Left lung (tissue), 14 donors: Measurements from ENCODE around the gene KRTAP20-1. TPM values are rescaled to one million over a fixed set of nuclear protein-coding genes. Genes with fewer than 3 reads are reported as not detected.

Source experiments
- ATAC-seq: fragments of 200-7000 bp; cut with Tn5 transposase; one replicate; pipeline ENCODE4 v1.9.1; 2020; ENCODE audit warnings: moderate library complexity
- DNase-seq, 4 donors: peaks; one replicate each; pipeline ENCODE4 v3.0.0-alpha.2; 2013 to 2020
- H3K27ac ChIP-seq, 2 donors: fragments of 200-600 bp; sonication (generic) in 1 of 2; one replicate each; pipeline versions ENCODE4 v1.5.0 to v1.8.0; 2020 to 2021
- H3K27me3 ChIP-seq, 2 donors: fragments of 200-600 bp; sonication (generic) in 1 of 2; one replicate each; pipeline versions ENCODE4 v1.5.0 to v1.8.0; 2020 to 2021
- H3K36me3 ChIP-seq, 2 donors: fragments of 200-600 bp; sonication (generic) in 1 of 2; one replicate each; pipeline versions ENCODE4 v1.5.0 to v1.8.0; 2020 to 2021
- H3K4me1 ChIP-seq, 2 donors: fragments of 200-600 bp; one replicate each; pipeline ENCODE4 v1.8.0; 2021
- H3K4me3 ChIP-seq, 2 donors: fragments of 200-600 bp; sonication (generic) in 1 of 2; one replicate each; pipeline versions ENCODE4 v1.5.0 to v1.8.0; 2020 to 2021; ENCODE audit warnings: mild to moderate bottlenecking in 1 of 2
- H3K9me3 ChIP-seq, 2 donors: fragments of 200-600 bp; sonication (generic) in 1 of 2; one replicate each; pipeline versions ENCODE4 v1.5.0 to v1.8.0; 2020 to 2021
- intact Hi-C, 2 donors: fragments of 100-400 bp; cut with DNase I; formaldehyde crosslinking; loops; one replicate each; pipeline versions ENCODE4 v1.11.2 to v1.14.2; 2022
- long read RNA-seq, 12 donors: library from polyadenylated mRNA in 2 of 12; unstranded in 2 of 12; transcript quantifications; one replicate each; pipeline ENCODE4 v2.0.0 and lab custom pipeline, GENCODE V29; 2019 to 2026
- polyA plus RNA-seq, 6 donors: library from polyadenylated mRNA; unstranded; fragments of 120-200 nt; gene quantifications; one replicate each; pipeline ENCODE4 v1.2.1, GENCODE V29; 2013; ENCODE audit not compliant: insufficient read length in 6 of 6
- total RNA-seq, 2 donors: library from RNA; stranded (reverse); fragmentation: NEBNext Ultra II Directional; extraction: Animal tissue kit (Norgen Biotek cat#: 25700); gene quantifications; one replicate each; pipeline ENCODE4 v1.2.1, GENCODE V29; 2021
- TF ChIP-seq, protein P1 (sequence below), 2 donors: fragments of 200-600 bp; sonication (generic) in 1 of 2; IDR thresholded peaks; one replicate each; pipeline versions ENCODE4 v1.5.0 to v1.8.0; 2021; ENCODE audit warnings: antibody characterized with exemption in 2 of 2
- donor health status: DM: no; HTN: yes; CAD: no.
- donor health status: DM: no; HTN: no; CAD: no.

Gene KRTAP20-1, protein sequence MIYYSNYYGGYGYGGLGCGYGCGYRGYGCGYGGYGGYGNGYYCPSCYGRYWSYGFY
- total RNA-seq (not detected), polyA plus RNA-seq (not detected)
- long read RNA-seq, donor 1: 0 reads
- long read RNA-seq, donor 2: 0 reads
- long read RNA-seq, donor 3: 0 reads
- long read RNA-seq, donor 4: 0 reads
- long read RNA-seq, donor 5: 0 reads
- long read RNA-seq, donor 6: 0 reads
- long read RNA-seq, donor 7: 0 reads
- long read RNA-seq, donor 8: 0 reads
- long read RNA-seq, donor 9: 0 reads
- long read RNA-seq, donor 10: 0 reads
- long read RNA-seq, donor 11: 0 reads
- long read RNA-seq, donor 12: 0 reads

DNA sequence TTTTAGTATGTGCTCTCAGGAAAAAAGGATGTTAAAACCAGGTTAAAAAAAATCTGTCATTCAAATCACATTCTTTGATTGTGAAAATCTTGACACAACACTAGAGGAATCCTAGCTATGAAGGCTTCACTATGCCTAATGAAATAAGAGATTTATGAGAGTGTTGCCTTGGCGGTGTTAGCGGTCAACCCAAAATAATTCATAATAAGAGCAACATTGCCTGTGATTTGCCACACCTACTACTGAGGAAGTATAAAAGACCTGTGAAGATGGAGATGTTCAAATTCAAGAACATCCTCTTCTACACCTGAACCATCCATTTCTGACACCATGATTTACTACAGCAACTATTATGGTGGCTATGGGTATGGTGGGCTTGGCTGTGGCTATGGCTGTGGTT, at the start of gene KRTAP20-1:
Gene KRTAP20-1 (plus strand): TSS at position 301 of the 400 bp plus-strand sequence. CDS start 30 bp downstream, at position 331.
- no peak within 1 kb of the TSS for H3K4me3 ChIP-seq
- TF ChIP-seq, protein P1, sequence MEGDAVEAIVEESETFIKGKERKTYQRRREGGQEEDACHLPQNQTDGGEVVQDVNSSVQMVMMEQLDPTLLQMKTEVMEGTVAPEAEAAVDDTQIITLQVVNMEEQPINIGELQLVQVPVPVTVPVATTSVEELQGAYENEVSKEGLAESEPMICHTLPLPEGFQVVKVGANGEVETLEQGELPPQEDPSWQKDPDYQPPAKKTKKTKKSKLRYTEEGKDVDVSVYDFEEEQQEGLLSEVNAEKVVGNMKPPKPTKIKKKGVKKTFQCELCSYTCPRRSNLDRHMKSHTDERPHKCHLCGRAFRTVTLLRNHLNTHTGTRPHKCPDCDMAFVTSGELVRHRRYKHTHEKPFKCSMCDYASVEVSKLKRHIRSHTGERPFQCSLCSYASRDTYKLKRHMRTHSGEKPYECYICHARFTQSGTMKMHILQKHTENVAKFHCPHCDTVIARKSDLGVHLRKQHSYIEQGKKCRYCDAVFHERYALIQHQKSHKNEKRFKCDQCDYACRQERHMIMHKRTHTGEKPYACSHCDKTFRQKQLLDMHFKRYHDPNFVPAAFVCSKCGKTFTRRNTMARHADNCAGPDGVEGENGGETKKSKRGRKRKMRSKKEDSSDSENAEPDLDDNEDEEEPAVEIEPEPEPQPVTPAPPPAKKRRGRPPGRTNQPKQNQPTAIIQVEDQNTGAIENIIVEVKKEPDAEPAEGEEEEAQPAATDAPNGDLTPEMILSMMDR (IDR thresholded peaks at IDR 0.05): no peak
- ATAC-seq (no peak), DNase-seq (no peak)
- H3K27ac ChIP-seq: no peak within 1 kb of the TSS
- intact Hi-C loops: no loop called here
- no peaks in the 10 kb centered on the region for H3K27me3 ChIP-seq
- H3K4me1 ChIP-seq: no peaks in the 10 kb centered on the region
- H3K36me3 ChIP-seq: no peaks in the 10 kb centered on the region
- peaks cover 0 to 1% of the 10 kb centered on the region in 2 donors for H3K9me3 ChIP-seq

DNA sequence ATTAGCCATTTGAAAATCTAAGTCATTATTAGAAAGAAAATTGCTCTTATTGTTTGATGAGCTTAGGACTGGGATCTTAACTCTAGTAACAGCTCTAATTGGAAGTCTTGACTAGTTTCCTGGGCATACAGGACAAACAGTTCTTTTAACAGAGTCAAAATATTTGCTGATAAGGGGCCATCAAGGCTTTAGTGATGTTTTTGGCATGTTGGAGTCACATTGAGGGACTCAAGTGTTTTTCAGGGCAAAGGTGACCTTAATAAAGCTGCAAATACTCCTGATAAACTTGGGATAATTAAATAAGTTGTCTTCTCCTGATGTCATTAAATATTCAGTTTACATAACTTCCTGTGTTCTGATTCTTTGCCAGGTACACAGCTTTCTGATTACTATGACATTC, 48.6 kb upstream of the KRTAP20-1 start:
- intact Hi-C loops: no loop called here
- Histone ChIP-seq H3K4me1 (no peaks in the 10 kb centered on the region), H3K36me3 (no peaks in the 10 kb centered on the region), H3K4me3 (no peak overlapping the region), H3K9me3 (no peaks in the 10 kb centered on the region), H3K27ac (no peak overlapping the region), H3K27me3 (no peaks in the 10 kb centered on the region)
- TF ChIP-seq, protein P1 (IDR thresholded peaks at IDR 0.05): no peak
- no peak for ATAC-seq
- no peak for DNase-seq

DNA sequence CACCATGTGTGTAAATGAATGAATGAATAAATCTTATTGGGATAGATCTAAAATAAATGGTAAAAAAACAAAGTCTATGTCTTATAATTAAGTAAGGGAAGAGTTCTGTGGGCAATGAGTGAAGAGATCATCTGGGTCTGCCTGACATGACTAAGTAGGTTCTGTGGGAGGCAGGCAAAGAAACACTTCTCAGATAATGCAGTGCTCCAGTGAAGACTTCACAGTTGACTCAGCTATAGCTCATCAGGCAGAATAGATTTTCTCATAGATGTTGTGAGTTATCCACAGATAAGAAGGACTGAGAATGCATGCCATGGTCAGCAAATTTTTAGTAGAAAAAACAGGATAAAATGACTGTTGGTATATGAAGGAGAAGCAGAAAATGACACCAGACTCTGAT, 38.5 kb upstream of the KRTAP20-1 start:
- no peaks in the 10 kb centered on the region for H3K27me3 ChIP-seq
- DNase-seq: no peak
- H3K4me3 ChIP-seq: no peak overlapping the region
- intact Hi-C loops: no loop called here
- no peaks in the 10 kb centered on the region for H3K9me3 ChIP-seq
- ATAC-seq: no peak
- TF ChIP-seq, protein P1 (IDR thresholded peaks at IDR 0.05): no peak
- H3K36me3 ChIP-seq: no peaks in the 10 kb centered on the region
- no peak overlapping the region for H3K27ac ChIP-seq
- no peaks in the 10 kb centered on the region for H3K4me1 ChIP-seq

DNA sequence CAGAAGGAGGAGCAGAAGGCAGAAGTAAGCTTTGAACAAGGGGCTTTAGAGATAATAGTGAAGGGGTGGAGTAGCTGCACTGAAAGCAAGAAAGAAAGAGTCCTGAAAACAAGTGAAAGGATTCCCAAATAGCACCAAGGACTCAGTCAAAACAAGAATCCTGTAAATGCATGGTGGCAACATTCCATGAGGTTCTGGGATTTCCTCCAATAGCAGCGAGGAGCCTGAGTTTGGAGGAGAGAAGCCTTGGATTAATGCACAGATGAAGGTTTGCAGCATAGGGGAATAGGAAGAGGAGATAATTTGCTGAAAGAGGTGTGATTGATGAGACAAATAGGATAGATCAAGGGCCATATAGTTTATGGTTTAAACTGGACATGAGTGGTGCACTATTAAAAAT, 36.9 kb upstream of the KRTAP20-1 start:
- no peak for ATAC-seq
- Histone ChIP-seq H3K4me3 (no peak overlapping the region), H3K27me3 (no peaks in the 10 kb centered on the region), H3K27ac (no peak overlapping the region), H3K4me1 (no peaks in the 10 kb centered on the region), H3K9me3 (no peaks in the 10 kb centered on the region), H3K36me3 (no peaks in the 10 kb centered on the region)
- TF ChIP-seq, protein P1 (IDR thresholded peaks at IDR 0.05): no peak
- intact Hi-C loops: no loop called here
- no peak for DNase-seq

DNA sequence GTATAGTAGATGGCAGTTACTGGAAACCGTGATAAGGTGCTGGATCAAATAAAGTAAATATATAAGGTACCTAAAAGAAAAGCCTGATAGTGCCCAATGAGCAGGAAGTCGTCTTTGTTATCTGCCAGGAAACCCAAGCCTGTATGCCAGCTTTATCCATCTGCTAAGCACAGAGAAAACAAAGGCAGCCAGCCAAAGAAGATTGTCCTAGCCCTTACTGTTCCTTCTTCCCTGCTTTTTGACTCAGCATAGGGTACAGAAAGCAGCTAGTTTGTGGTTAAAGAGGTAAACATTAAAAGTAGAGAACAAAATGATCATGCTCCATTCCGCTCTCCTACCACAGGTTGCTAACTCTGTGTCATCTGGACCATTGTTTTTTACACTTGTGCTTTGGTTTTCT, 36.1 kb upstream of the KRTAP20-1 start:
- Histone ChIP-seq H3K36me3 (no peaks in the 10 kb centered on the region), H3K27me3 (no peaks in the 10 kb centered on the region), H3K27ac (no peak overlapping the region), H3K4me1 (no peaks in the 10 kb centered on the region), H3K9me3 (no peaks in the 10 kb centered on the region), H3K4me3 (no peak overlapping the region)
- intact Hi-C loops: no loop called here
- TF ChIP-seq, protein P1 (IDR thresholded peaks at IDR 0.05): no peak
- no peak for ATAC-seq
- no peak for DNase-seq
